ENCODE measurements around the gene KRT80.

Gene KRT80

GRCh38 chr12:52228366-52228765 lies 36.6 kb upstream of the KRT80 start:
- FAIRE-seq, result no peak

- FAIRE-seq, result no peak
Observed at GRCh38 chr12:52227606-52228166, 35.9 kb upstream of the KRT80 start.

- FAIRE-seq, result no peak
Observed at GRCh38 chr12:52226446-52226845, 34.6 kb upstream of the KRT80 start.

GRCh38 chr12:52225752-52226151 lies 33.9 kb upstream of the KRT80 start:
- no peak for FAIRE-seq

GRCh38 chr12:52224151-52224550 lies 32.3 kb upstream of the KRT80 start:
- no peak for FAIRE-seq

GRCh38 chr12:52223406-52224039 lies 31.7 kb upstream of the KRT80 start:
- no peak for FAIRE-seq

GRCh38 chr12:52222692-52223091 lies 30.9 kb upstream of the KRT80 start:
- no peak for FAIRE-seq

GRCh38 chr12:52221912-52222457 lies 30.2 kb upstream of the KRT80 start:
- no peak for FAIRE-seq

- FAIRE-seq, result no peak
Observed at GRCh38 chr12:52221070-52221781, 29.4 kb upstream of the KRT80 start.

GRCh38 chr12:52220477-52220876 lies 28.7 kb upstream of the KRT80 start:
- no peak for FAIRE-seq

- FAIRE-seq, result no peak
Observed at GRCh38 chr12:52218001-52218400, 26.2 kb upstream of the KRT80 start.

- no peak for FAIRE-seq
Observed at GRCh38 chr12:52217223-52217622, 25.4 kb upstream of the KRT80 start.

GRCh38 chr12:52216807-52217206 lies 25.0 kb upstream of the KRT80 start:
- FAIRE-seq, result no peak

GRCh38 chr12:52216100-52216499 lies 24.3 kb upstream of the KRT80 start:
- no peak for FAIRE-seq

GRCh38 chr12:52215587-52216031 lies 23.8 kb upstream of the KRT80 start:
- FAIRE-seq, result no peak

GRCh38 chr12:52214421-52214802 lies 22.6 kb upstream of the KRT80 start:
- FAIRE-seq, result no peak

GRCh38 chr12:52213564-52214420 lies 22.0 kb upstream of the KRT80 start:
- FAIRE-seq, result no peak

GRCh38 chr12:52212701-52213563 lies 21.1 kb upstream of the KRT80 start:
- FAIRE-seq, result no peak

- FAIRE-seq, result no peak
Observed at GRCh38 chr12:52211716-52212585, 20.1 kb upstream of the KRT80 start.

- FAIRE-seq, result no peak
Observed at GRCh38 chr12:52210925-52211650, 19.3 kb upstream of the KRT80 start.

Measured in islet of Langerhans (tissue), 1 donor.